ENCODE measurements around the gene SLC27A4.

SLC27A4 gene

DNA sequence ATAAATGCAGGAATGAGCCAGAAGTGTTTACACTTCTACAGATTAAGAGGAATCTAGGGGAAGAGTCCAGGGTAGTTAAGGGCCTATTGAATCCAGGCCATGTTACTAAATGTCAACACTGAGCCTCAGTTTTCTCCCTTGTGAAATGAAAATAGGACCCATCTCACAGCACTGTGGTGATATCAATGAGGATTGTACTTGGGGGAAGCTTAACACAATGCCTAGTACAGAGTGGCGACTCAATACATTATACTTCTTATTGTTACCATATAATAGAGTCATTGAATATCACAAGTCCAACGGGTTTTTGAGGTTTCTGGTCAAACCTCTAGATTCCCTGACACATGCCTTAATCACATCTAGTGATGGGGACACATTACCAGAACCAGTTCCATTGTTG is 22.7 kb upstream of the SLC27A4 start:
- TF ChIP-seq, protein P1, sequence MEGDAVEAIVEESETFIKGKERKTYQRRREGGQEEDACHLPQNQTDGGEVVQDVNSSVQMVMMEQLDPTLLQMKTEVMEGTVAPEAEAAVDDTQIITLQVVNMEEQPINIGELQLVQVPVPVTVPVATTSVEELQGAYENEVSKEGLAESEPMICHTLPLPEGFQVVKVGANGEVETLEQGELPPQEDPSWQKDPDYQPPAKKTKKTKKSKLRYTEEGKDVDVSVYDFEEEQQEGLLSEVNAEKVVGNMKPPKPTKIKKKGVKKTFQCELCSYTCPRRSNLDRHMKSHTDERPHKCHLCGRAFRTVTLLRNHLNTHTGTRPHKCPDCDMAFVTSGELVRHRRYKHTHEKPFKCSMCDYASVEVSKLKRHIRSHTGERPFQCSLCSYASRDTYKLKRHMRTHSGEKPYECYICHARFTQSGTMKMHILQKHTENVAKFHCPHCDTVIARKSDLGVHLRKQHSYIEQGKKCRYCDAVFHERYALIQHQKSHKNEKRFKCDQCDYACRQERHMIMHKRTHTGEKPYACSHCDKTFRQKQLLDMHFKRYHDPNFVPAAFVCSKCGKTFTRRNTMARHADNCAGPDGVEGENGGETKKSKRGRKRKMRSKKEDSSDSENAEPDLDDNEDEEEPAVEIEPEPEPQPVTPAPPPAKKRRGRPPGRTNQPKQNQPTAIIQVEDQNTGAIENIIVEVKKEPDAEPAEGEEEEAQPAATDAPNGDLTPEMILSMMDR (IDR thresholded peaks at IDR 0.05), result no peak

DNA sequence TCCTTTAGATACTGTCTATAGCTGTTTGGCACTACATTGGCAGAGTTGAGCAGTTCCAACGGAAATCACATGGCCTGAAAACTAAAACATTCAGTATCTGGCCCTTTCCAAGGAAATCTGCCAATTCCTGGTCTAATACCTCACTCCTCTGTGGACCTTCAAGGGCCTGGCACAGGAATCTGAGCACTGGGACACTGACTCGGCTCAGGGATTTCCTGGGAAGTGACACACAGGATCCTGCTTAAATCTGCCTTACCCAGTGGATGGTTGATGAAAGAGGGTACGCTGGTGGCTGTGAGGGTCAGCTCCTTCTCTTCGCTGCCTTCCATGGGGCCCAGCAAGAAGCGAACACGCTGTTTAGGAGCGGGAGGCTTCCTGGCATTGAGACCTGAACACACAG is 19.0 kb upstream of the SLC27A4 start:
- TF ChIP-seq, protein P1 (IDR thresholded peaks at IDR 0.05), result no peak

DNA sequence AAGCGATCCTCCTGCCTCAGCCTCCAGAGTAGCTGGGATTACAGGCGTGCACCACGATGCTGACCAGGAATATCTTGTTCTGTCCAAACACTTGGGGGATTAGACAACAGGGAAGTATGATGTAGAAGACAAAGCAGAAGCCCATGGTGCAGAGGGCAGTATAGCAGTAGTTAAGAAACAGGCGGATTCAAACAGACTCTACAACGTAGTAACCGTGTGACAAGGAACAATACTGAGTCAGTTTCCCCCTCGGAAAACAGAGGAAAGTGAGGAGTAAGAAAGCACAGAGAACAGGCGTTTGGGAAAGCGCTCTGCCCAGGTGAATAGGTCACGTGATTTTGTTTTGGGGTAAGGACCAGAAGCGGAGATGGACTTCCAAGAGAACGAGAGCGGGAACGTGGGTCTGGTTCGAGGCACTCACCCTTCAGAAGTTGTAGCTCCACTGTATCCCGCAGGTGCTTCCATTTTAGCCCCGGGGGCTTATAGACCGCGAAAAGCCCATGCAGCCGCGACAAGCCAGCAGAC is 18.4 kb upstream of the SLC27A4 start:
- TF ChIP-seq, protein P1 (IDR thresholded peaks at IDR 0.05), result no peak

DNA sequence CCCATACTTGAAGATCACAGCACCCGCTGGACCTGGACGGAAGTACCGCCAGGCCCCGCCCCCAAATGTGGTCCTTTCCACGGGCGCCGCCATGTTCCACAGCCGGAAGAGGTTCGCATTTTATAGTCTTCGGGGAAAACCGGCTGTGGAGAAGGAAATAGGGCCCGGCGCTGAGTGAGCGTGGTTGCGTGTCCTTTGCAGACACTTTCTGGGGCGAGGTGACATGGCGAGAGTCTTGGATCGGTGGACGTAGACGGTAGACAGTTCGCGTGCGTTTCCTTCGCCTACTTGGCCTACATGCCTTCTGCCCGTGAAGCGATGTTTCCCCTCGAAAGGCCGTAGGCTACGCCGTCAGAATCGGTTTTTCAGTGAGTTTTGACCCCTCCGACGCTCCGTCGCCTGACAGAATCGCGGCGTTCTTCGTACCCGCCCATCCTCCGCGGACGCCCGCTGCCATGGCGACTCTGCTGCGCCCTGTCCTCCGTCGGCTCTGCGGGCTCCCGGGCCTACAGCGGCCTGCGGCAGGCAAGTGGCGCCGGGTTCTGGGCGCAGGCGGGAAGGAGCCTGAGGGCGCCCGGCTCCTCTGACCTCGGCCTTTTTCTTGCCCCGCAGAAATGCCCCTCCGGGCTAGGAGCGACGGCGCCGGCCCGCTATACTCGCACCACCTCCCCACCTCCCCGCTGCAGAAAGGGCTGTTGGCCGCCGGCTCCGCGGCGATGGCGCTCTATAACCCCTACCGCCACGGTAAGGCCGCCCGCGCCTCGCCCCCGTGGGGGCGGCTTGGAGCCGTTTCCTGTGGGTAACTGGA is 17.7 kb upstream of the SLC27A4 start, which contains the start of the genes COQ4 and TRUB2:
Gene COQ4 (plus strand): TSS at position 436 of the 808 bp plus-strand sequence. CDS start 20 bp downstream, at position 456.
Gene TRUB2 (minus strand): TSS at position 44 of the 808 bp plus-strand sequence. CDS start 39 bp downstream, at position 5.
- TF ChIP-seq, protein P1 (IDR thresholded peaks at IDR 0.05), result no peak

DNA sequence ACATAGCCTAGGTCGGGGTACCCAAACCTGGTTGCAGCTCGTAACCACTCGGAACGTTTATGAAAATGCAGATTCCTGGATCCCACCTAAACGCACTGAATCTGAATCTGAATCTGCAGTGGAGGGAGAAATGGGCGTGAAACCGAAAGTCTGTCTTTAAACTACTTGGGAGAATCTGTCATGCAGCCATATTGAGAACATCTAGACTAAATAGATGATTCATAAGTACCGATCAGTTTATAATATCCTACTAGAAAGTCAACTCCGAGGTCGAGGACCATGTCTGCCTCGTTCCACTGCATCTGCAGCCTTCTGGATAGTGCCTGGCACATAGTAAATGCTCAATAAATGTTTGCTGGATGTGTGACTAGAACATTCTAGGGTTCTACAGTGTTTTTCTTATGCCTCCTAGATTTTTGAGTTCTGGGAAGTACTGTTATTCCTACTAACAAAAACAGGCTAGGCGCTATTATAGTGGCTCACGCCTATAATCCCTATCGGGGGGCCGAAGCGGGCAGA is 17.1 kb upstream of the SLC27A4 start:
- TF ChIP-seq, protein P1 (IDR thresholded peaks at IDR 0.05), result no peak

DNA sequence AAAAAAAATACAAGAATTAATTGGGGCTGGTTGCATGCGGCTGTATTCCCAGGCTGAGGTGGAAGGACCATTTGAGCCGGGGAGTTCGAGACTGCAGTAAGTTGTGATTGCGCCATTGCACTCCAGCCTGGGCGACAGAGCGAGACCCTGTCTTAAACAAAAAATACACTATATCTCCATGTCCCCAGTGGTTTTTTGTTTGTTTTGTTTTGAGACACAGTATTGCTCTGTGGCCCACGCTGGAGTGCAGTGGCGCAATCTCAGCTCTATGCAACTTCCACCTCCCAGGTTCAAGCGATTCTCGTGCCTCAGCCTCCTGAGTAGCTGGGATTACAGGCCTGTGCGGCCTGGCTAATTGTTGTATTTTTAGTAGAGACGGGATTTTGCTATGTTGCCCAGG is 16.5 kb upstream of the SLC27A4 start:
- TF ChIP-seq, protein P1 (IDR thresholded peaks at IDR 0.05), result no peak

DNA sequence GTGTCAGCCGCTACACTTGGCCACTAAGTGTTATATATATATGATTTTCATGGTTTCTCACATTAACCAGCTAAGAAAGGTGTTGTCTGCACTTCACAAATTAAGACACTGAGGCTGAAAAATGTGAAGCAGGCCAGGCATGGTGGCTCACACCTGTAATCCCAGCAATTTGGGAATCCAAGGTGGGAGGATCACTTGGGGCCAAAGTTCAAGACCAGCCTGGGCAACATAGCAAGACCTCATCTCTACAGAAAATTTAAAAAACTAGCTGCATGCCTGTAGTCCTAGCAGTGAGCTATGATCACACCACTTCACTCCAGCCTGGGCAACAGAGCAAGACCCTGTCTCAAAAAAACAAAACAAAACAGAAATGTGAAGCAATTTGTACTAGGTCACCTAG is 15.9 kb upstream of the SLC27A4 start:
- TF ChIP-seq, protein P1 (IDR thresholded peaks at IDR 0.05), result no peak
